Measurements from ENCODE around the gene PISD.

PISD gene

DNA sequence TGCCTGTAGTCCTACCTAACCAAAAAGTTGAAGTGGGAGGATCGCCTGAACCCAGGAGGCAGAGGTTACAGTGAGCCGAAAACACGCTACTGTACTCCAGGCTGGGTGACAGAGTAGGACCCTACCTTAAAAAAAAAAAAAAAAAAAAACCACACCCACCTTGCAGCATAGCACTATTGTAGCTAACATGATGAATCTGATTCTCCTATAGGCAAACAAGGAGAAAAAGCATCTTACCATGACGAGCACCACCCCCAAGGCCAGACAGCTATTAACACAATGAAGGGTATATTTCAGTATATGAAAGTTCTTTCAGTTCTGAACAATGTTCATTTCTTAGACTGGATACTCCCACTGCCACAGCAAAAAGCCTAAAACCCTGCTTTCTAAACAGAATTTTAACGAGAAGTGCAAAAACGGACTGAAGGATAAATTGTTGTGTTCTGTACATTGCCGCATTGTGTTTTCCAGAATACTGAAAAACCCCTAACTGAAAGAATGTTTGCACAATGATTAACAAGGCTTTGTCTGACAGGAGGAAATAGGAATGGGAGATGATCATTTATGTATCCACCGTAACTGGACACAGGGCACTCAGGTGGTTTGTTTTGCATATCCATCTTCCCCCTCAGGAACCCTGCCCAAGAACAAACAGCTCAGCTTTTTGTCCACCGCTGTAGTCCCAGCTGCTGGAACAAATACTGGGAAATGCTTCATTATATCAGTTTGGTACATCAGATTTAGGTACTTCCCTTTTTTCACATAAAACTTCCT, 8.9 kb downstream of the PISD start:
- no peak for DNase-seq (ENCODE audit: low spot score)

DNA sequence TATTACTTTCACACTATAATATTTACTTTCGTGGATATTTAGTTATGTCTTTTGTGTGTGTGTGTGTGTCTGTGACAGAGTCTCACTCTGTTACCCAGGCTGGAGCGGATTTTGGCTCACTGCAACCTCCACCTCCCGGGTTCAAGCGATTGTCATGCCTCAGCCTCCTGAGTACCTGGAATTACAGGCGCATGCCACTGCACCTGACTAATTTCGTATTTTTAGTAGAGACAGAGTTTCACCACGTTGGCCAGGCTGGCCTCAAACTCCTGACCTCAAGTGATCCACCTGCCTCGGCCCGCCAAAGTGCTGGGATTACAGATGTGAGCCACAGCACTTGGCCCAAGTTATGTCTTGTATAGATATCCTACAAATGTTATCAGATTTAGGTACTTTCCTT, 9.9 kb downstream of the PISD start:
- no peak for DNase-seq (ENCODE audit: low spot score)

DNA sequence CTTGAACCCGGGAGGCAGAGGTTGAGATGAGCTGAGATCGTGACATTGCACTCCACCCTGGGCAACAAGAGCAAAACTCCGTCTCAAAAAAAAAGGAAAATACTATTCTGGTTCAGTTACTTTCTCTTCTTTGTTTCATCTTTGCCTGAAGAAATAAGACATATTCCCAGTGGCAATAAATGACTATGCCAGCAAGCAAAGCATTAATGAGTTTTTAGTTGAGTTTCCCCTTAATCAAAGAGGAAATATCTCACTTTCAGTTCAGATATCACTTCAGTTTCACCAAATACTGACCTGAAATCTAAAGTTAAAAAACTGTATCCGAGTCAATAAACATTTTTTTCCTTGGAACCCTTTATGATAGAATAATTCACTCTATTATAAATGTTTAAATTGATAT, 10.4 kb downstream of the PISD start:
- no peak for DNase-seq (ENCODE audit: low spot score)

DNA sequence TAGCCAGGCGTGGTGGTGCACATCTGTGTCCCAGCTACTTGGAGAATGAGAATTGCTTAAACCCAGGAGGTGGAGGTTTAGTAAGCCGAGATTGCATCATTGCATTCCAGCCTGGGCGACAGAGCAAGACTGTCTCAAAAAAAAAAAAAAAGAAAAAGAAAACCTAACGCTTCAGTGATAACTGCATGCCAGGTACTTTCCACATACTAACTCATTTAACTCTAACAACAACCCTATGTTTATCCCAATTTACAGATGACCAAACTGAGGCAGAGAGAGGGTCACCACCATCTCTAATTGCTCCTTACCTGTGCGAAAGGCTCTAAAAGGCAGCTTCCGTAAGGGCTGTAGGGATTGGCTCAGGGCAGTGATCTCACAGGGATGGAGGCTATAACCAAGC, 11.6 kb downstream of the PISD start:
- no peak for DNase-seq (ENCODE audit: low spot score)

DNA sequence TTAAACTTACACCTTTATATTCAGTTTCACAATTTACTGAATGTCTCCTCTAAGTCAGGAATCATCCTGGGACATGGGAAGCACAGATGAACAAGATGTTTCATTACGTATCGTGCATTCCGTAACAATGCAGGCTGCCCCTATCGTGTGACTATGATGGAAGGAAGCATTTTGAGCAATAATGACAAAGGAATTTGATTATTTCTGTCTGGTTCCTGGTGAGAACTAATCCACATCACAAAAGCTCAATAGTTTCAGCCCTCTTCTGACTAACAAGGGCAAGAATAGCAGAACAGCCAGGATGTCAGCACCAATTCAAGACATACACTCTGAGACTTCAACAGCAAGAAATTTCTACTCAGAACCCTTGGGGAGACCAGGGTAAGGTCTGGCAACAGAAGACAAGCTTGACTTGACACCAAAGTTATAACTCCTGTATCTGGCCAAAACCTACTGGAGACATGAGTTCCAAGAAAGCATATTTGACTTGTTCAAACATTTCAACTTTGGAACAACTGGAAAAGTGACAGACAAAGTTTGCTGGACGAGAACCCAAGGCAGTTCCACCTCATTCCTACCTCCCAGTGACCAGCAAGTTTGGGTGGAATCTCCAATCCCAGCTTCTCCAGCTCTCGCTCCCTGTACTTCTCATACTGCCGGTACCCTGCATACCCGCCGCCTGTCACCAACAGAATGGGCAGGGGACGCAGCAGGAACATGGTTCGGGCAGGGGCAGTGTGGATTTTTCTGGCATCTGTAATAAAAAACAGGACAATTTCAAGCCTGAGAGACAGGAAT, 14.3 kb downstream of the PISD start:
- no peak for DNase-seq (ENCODE audit: low spot score)

DNA sequence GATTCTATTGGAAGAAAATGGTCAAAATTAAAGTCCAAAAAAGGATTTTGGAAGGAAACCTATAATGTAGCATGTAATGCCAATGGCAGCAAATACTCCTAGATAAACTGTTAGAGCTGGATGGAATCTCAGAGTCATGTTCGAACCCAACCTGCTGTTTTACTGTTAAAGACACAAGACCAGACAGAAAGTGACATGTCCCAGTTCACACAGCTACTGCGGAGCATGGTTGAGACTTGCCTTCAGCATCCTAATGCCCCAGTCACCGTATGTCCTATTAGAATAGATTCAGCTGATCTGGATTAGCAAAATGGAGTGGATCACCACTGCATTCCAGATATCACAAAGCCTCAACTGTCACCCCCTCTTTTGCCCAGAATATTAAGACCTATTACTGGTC, 14.9 kb downstream of the PISD start:
- DNase-seq (ENCODE audit: low spot score): no peak

DNA sequence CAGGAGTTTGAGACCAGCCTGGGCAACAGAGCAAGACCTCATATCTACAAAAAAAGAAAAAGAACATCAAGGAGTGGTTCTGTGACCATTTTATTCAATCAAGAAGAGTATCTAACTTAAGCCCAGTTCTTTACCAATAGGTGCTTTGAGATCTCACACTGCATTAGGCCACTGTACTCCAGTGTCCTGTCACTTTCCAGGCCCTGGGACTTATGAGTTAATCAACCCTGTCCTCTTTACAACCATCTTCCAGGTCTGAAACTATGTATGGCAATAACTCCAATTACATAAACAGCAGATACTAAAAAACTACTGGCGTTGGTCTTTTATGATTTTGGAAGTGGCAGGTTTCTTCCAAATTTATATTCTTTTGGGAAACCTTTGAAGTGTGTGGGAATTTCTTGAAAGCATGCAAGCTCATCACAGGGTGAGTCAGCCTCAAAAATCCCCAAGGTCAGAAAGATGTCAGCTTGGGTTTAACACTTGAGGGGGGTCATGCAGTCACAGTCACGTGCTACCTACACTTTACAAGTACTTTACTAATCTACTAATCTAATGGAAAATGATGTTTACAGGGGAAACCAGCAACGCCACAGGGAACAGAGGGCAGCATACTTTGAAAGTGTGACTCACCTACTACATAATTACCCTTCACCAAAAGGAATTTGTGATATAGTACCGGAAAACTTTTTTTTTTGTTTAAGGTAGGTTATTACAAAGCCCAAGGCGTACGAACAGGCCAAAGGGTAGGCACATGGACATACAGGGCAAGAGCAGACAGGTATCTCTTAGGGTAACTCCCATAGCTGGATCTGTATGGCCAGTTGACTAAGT, 15.6 kb downstream of the PISD start:
- DNase-seq (ENCODE audit: low spot score): no peak

DNA sequence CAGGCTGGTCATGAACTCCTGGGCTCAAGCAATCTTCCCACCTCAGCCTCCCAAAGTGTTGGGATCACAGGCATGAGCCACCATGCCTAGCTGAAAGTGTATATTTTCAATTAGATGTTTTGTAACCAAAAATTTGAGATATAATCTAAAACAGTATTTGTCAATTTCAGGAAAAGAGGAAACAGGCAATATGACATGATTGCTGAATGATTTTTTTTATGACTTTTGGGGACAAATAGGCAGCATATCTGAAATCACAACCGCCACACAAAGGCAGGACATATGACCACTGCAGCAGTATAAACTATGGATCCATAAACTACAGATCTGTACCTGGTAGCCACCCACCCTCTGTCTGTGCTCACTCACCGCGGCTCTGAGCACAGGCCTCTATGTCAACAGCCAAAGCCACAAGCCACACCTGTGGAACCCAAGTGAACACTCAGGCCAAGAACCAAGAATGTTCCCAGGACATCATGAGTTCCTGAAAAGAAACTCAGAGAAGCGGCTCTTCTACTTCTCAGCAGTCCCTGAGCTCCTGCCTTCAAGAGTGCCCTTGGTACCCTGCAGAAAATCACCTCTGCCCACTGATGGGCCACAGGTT, 22.5 kb downstream of the PISD start:
- DNase-seq (ENCODE audit: low spot score): no peak

DNA sequence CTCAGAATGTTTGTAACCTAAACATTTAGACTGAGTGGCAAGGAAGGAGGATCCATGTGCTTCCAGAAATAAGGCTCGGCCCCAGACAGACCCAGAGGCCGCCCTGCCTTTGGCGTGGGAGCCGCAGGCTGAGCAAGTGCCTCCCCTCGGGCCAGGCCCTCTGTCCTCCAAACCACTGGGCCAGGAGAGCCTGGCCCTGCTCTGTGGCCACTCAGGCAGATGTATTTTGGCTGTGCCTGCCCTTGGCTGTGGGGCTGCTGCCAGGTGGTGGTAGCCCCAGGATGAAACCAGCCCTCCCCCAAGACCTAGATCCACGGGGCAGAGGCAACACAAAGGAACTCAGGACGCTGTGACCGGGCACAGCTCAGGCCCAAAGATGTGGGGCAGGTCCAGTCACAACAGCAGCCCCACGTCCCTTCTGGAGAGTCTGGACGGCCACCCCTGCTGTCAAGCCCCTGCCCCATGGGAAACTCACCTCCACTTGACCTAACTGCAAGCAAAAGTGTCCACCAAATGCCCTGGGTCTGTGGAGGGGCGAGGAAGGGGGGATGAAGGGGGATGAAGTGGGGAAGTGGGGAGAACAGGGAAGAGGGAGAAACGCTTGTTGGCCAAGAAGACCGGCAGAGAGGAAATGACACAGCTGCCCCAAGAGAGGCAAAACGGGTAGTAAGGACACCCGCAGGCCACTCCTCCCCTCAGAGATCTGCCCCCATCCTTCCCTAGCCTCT, 24.0 kb downstream of the PISD start:
- peak; percentile 67 for DNase-seq (ENCODE audit: low spot score)

DNA sequence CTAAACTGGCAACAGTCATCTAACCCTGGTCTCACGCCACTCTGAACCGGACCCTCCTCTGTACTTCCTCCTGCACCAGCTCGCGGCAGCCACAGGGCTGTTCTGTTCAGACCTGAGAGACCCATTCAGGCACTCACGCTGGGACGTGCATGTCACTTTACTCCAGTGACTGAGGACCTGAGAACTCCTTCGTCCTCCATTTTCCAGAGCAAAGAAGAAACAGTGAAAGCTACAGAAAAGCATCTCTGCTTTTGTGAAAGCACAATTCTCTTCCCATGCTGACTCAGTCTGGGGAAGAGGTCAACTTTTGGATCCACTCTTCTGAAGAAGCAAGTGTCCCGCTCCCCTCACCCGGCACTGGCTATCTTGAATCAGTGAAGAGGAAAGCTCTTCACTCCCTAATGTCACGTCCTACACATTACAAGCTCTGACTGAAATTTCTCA, 24.5 kb downstream of the PISD start:
- peak; percentile 52 for DNase-seq (ENCODE audit: low spot score)

DNA sequence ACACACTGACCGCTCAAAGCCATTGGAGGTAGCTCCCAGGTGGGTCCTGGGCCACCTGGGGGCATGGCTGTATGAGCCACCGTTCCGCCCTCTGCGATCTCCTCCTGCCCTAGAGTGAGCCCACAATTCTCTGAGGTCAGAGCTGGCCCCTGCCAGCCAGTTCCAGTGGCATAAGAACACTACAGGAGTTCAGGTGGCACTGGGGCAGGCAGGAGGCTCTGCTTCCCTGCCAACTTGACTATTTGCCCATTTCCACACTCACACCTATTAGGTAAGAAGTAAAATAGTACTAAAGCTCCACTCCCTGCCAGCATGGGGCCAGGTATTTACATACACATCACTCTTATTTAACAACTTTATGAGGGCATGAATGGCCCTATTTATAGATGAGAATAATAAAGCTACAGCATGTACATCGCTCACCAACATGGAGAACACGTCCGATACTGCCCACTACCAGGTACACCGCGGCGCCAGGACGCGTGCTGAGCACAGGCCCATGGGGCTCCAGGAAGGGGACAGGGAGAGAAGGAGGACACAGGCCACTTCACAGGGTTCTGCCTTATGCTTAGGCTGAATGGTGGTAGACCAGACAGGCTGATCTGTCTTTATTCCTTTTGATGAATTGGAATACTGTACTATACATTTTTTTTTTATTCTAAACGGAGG, 26.2 kb downstream of the PISD start:
- DNase-seq (ENCODE audit: low spot score): no peak

DNA sequence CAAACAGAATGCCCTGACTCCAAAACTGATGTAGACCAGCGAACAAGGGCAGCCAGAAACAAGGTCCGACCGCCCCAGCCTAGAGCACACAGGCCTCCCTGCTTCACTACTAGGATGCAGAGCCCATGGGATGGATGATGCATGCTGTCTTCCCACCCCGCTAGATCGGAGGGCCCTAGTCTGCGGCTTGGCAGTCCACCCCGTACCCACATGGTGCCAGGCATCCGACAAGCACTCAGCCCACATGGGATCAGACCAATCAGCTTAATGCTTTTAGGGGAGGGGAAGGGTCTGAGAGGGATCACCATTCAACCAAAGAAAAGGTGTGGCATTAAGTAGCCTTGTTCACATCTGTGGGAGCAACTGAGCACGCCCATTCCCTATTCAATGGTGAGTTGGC, 30.6 kb downstream of the PISD start:
- peak; percentile 22 for DNase-seq (ENCODE audit: low spot score)

DNA sequence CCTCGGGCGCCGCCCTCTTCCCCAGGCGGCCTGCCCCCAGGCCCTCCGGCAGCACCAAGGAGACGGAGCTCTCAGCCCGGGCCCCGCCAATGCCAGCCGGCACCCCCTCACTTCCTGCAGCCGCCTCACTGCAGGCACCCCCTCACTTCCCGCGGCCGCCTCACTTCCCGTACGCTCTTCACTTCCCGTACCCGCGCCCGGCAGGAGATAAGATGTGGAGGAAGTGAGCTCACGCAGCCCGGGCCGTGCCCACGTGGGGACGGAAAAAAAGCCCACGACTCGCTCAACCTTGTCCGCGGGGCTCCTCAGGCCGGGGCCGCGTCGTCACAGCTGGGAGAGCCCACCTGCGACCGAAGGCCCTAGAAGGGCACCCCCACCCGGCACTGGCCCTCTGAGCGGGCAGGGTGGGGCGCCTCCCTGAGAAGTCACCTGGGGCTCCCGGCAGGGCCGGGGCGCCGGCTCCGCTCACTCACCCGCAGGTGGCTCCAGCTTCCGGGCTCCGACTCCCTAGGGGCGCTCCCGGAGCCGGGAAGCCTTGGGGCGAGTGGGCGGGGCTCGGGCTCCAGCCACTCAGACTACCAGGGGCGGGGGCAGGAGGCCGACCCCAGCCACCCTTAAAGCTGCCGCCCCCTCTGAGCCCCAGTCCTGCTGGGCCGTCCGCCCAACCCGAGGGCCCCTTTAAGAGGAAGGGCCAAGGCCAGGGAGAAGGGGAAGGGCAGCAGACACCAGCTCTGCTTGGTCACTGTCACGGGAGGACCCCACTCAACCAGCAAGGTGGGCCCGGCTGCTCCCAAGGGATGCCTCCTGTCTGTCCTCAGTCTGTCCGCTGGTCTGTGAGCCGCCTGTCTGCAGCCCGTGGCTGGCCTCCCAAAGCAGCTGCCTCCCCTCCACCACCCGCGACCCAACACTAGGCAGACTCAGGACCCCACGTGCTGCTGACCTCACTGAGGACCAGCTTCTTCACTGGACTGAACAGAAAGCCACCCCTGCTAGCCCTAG, 31.4 kb downstream of the PISD start:
- peak; percentile 85 for DNase-seq (ENCODE audit: low spot score)

DNA sequence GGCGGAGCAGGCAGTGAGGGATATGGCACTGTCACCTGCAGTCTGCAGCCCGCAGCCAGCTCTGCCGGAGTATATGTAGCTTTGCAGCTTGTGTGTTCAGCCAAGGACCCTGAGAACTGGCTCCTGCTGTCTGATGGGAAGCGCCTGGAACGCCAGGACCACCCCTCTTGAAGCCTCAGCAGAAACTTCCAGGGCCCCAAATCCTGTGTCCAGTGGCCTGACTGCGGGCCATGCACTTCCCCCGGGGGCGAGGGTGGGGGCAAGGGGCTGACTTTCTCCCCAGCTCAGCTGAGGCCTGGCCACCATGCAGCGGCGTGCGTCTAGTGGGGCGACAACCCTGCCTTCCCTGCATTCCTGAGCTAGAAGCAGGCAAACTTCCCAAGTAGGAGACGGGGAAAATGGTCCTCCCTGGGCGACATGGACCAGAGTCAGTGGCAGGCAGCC, 32.3 kb downstream of the PISD start:
- DNase-seq (ENCODE audit: low spot score): no peak

DNA sequence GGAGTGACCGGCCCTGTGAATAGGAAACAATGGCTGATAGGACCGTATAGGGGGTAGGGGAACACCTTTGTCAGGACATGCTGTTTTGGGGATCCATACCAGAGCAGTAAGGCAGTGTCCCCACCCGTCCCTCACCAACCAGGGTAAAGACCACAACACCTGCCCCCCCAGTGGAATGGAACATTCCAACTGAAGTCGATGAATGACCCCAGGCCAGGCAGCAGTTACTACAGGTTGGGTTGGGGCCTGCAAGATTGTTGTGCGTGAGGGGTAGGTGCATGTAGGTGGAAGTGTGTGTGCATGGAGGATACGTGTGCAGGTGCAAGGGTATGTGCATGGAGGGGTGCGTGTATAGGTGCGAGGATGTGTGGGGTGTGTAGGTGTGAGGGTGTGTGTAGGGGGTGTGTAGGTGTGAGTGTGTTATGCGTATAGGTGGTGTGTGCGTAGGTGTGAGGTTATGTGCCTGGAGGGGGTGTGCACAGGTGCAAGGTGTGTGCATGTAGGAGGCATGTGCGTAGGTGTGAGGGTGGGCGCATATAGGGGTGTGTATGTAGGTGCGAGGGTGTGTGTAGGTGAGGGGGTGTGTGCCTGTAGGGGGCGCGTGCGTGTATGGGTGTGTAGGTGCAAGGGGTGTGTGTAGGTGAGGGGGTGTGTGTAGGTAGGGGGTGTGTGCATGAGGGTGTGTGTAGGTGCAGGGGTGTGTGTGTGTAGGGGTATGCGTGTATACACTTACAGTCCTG, 32.9 kb downstream of the PISD start:
- DNase-seq (ENCODE audit: low spot score): no peak

DNA sequence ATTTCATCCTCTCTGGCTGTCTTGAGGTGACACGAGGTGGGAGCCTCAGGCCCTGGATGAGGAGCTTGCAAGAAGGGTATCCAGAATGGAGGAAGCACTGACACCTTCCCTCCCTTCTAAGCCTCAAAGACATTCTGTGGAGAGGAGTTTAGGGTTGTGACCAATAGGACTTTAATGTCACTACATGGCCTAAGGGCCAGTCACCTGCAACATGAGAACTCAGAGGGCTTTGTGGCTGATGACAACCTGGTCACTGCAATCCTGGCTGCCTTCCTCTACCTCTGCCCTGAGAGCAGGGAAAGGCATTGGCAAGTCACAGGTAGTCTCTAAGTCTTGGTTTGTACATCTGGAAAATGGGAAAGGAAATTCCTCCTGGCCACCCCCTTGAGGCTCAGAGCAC, 33.7 kb downstream of the PISD start:
- DNase-seq (ENCODE audit: low spot score): no peak

DNA sequence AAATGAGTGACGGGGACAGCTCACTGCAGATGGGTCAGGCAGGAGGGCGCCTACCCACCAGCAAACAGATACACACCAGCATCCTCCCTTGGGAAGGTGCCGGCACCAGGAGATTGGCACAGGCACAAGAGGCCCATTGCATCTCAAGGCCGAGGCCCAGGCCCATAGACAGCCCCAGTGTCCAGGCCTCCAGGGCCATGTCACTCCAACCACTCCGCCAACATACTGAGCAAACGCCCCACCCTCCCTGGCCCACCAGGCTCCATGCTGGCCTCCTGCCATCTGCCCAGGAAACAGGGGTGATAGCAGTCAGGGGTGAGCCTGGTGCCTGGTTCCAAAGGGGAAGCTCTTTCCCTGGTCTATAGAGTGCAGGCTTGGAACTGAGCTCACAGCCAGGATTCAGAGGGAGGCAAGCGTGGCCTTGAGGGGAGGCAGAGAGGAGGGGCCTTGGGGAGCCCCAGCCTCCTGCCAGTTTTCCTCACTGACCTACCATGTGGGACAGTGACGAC, 34.7 kb downstream of the PISD start:
- no peak for DNase-seq (ENCODE audit: low spot score)

DNA sequence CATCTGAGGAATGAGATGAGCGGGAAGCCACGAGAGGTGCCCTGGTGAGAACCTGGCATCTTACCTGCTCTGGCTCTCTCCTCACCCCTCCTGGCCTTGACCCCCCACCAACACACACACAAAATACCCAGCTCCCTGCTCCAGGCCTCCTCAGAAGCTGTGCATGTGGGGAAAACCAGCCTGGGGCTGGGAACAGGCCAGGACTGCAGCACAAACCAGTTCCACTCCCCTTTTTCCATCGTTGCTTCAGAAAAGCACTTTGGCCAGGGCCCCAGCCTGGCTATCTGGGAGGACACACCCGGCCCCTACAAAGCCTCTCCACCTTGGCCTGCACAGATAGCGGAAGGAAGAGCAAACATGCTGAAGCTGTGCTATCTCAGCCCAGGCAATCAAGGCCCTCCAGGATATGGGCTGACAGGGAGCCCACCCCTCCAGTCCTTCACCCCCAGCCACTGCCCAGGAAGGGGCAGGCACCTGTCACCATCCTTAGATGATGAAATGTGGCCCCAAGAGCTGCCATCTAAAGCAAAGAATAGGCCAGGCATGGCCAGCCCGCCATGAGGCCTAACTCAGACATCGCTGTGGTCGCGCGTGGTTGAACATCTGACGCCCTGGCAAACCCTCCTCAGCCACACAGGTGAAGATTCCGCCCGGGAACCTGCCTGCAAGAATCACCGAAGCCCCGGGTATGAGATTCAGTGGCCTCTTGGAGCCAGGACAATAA, 35.4 kb downstream of the PISD start:
- no peak for DNase-seq (ENCODE audit: low spot score)

All from Ammon's horn (tissue), 1 donor.